K562 (cell line): Measurements from ENCODE around the gene POP5. TPM values are rescaled to one million over a fixed set of nuclear protein-coding genes. Genes with fewer than 3 reads are reported as not detected.

Experiments used
- ATF3 ChIP-seq, 2 experiments: fragments of 450-650 bp in 1 of 2; sonication (generic) in 1 of 2; formaldehyde crosslinking in 1 of 2; IDR thresholded peaks in 1 of 2; conservative IDR thresholded peaks in 1 of 2; 2 replicates each; pipeline versions ENCODE4 v1.6.1 to v1.8.1; 2016 to 2023; ENCODE audit warnings: mild to moderate bottlenecking in 2 of 2, moderate library complexity in 2 of 2, inconsistent platforms in 1 of 2, missing genetic modification reagents in 1 of 2
- CEBPG ChIP-seq, 3 experiments: fragments of 200-800 bp in 1 of 3; sonication (Bioruptor generic) in 1 of 3; sonication (generic) in 1 of 3; formaldehyde crosslinking in 1 of 3; IDR thresholded peaks in 2 of 3; conservative IDR thresholded peaks in 1 of 3; 2 replicates each; pipeline versions ENCODE4 v1.6.1 to v1.8.0; 2016 to 2022; ENCODE audit warnings: missing compliant biosample characterization in 2 of 3, missing genetic modification characterization in 2 of 3, mild to moderate bottlenecking in 1 of 3, missing genetic modification reagents in 1 of 3
- E2F8 ChIP-seq: fragments of 450-650 bp; IDR thresholded peaks from 2 replicates; pipeline ENCODE4 v1.7.1; 2018; ENCODE audit warnings: mild to moderate bottlenecking, low read depth; ENCODE audit not compliant: partially characterized antibody
- EP300 ChIP-seq: IDR thresholded peaks from 2 replicates; pipeline ENCODE4 v1.6.1; 2012; ENCODE audit warnings: low read length, improper control_type of control experiment
- FOXP1 ChIP-seq: sonication (generic); formaldehyde crosslinking; IDR thresholded peaks from 2 replicates; pipeline ENCODE4 v1.8.0; 2022; ENCODE audit warnings: mild to moderate bottlenecking, missing genetic modification reagents
- GTF2F1 ChIP-seq: IDR thresholded peaks from 2 replicates; pipeline ENCODE4 v1.6.1; 2011; ENCODE audit warnings: low read depth, low read length, improper control_type of control experiment
- HSF4 ChIP-seq: fragments of 250-450 bp; sonication (Bioruptor Pico); IDR thresholded peaks from 2 replicates; pipeline ENCODE4 v2.1.2; 2022; ENCODE audit warnings: mild to moderate bottlenecking, moderate library complexity, borderline replicate concordance
- MAFF ChIP-seq: IDR thresholded peaks from 2 replicates; pipeline ENCODE4 v1.6.1; 2012; ENCODE audit warnings: low read length, improper control_type of control experiment
- MAX ChIP-seq: sonication (generic); formaldehyde crosslinking; IDR thresholded peaks from 2 replicates; pipeline ENCODE4 v1.9.0; 2022; ENCODE audit warnings: mild to moderate bottlenecking, missing genetic modification reagents
- NFE2L1 ChIP-seq: fragments of 450-650 bp; IDR thresholded peaks from 2 replicates; pipeline ENCODE4 v1.6.1; 2016; ENCODE audit warnings: missing genetic modification characterization, low read depth, mild to moderate bottlenecking, missing compliant biosample characterization, moderate library complexity, borderline replicate concordance
- PBX2 ChIP-seq, 2 experiments: IDR thresholded peaks in 1 of 2; conservative IDR thresholded peaks in 1 of 2; 2 replicates each; pipeline ENCODE4 v1.6.1; 2016; ENCODE audit warnings: low read depth in 2 of 2, mild to moderate bottlenecking in 1 of 2, missing compliant biosample characterization in 1 of 2, missing genetic modification characterization in 1 of 2, moderate library complexity in 1 of 2
- PHF8 ChIP-seq: fragments of 200-600 bp; sonication (generic); IDR thresholded peaks from 2 replicates; pipeline ENCODE4 v1.6.1; 2012; ENCODE audit warnings: mixed run types, mild to moderate bottlenecking, inconsistent platforms, low read length, moderate library complexity, borderline replicate concordance
- PML ChIP-seq: IDR thresholded peaks from 2 replicates; pipeline ENCODE4 v1.6.1; 2012; ENCODE audit warnings: low read length, inconsistent platforms
- STAT5A ChIP-seq: IDR thresholded peaks from 2 replicates; pipeline ENCODE4 v1.6.1; 2012; ENCODE audit warnings: low read length, inconsistent platforms, borderline replicate concordance
- ZFPM2 ChIP-seq: fragments of 250-450 bp; sonication (Bioruptor Pico); IDR thresholded peaks from 2 replicates; pipeline ENCODE4 v1.5.1; 2022; ENCODE audit warnings: mild to moderate bottlenecking
- ZKSCAN8 ChIP-seq: fragments of 200-800 bp; sonication (Bioruptor generic); IDR thresholded peaks from 2 replicates; pipeline ENCODE4 v1.6.1; 2016; ENCODE audit warnings: missing genetic modification characterization, missing compliant biosample characterization
- ZNF830 ChIP-seq: fragments of 250-450 bp; sonication (Bioruptor Pico); IDR thresholded peaks from 2 replicates; pipeline ENCODE4 v1.5.0; 2021; ENCODE audit warnings: mild to moderate bottlenecking
- ZSCAN32 ChIP-seq: fragments of 450-650 bp; formaldehyde crosslinking; IDR thresholded peaks from 2 replicates; pipeline ENCODE4 v1.4.0; 2020; ENCODE audit warnings: mild to moderate bottlenecking, moderate library complexity
- polyA plus RNA-seq, 8 experiments: library from polyadenylated mRNA; depleted of rRNA in 4 of 8; stranded (reverse) in 5 of 8; unstranded in 3 of 8; fragments of >200 nt; fragmentation: Nextera tagmentation in 2 of 8; fragmentation: Illumina TruSeq in 1 of 8; extraction: Ambion mirVana in 2 of 8; extraction: Trizol in 1 of 8; gene quantifications; 2 replicates each; pipeline versions ENCODE4 v1.2.1 to v1.2.3, GENCODE V29; 2011 to 2014; ENCODE audit warnings: inconsistent platforms in 1 of 8, missing spikeins in 1 of 8
- total RNA-seq, 7 experiments: library from RNA; depleted of rRNA in 6 of 7; stranded (reverse); fragments of >200 nt in 6 of 7; fragmentation: Illumina TruSeq in 2 of 7; extraction: Trizol in 2 of 7; gene quantifications; 2 replicates each; pipeline versions ENCODE4 v1.2.1 to v1.2.3, GENCODE V29; 2011 to 2021; ENCODE audit warnings: low replicate concordance in 1 of 7

POP5 gene
- total and polyA plus RNA-seq, 9 of the 15 experiments (the other 6 are each of a cell fraction or from before 2014, with no cell fraction given), result 57.5 to 253 (median 73.8) TPM

- TF ChIP-seq MAX (CRISPR knock-in tag), result peak; percentile 82
- TF ChIP-seq E2F8, result no peak
- no peak for TF ChIP-seq MAFF
- TF ChIP-seq ZKSCAN8 (CRISPR knock-in tag), result no peak
- no peak for TF ChIP-seq PML
- peak; percentile 20; the same call in 1 of the 2 replicates for TF ChIP-seq PHF8
- TF ChIP-seq FOXP1, result no peak
- peak; percentile 17; the same call in 1 of the 2 replicates for TF ChIP-seq CEBPG (CRISPR knock-in tag; IDR thresholded peaks at IDR 0.05)
- TF ChIP-seq CEBPG (tag; conservative IDR thresholded peaks at IDR 0.05 in 1 of 2, IDR thresholded peaks at IDR 0.05 in 1 of 2), result no peak
- peak; percentile 41; the same call in 1 of the 2 replicates for TF ChIP-seq ATF3 (IDR thresholded peaks at IDR 0.05)
- TF ChIP-seq ATF3 (CRISPR knock-in tag; conservative IDR thresholded peaks at IDR 0.05), result no peak
- no peak for TF ChIP-seq EP300
- no peak for TF ChIP-seq PBX2 (CRISPR knock-in tag; IDR thresholded peaks at IDR 0.05; ENCODE audit: low read depth)
- TF ChIP-seq PBX2 (tag; conservative IDR thresholded peaks at IDR 0.05; ENCODE audit: low read depth), result no peak
- no peak for TF ChIP-seq STAT5A
- TF ChIP-seq GTF2F1, result no peak
- TF ChIP-seq ZNF830 (CRISPR knock-in tag), result no peak
- no peak for TF ChIP-seq ZFPM2
- no peak for TF ChIP-seq HSF4 (CRISPR knock-in tag)
- no peak for TF ChIP-seq ZSCAN32 (CRISPR knock-in tag)
- TF ChIP-seq NFE2L1 (tag), result no peak
These were observed 44.6 kb upstream of the POP5 start (continued) for GRCh38 chr12:120625557-120626419.
